HEK293 (cell line): ENCODE data around the gene FER1L5.

ENCODE experiments used
- CTCF ChIA-PET: fragments of 350-600 bp; formaldehyde crosslinking; extraction: SDS; loops from one replicate; lab custom pipeline; 2021; ENCODE audit warnings: antibody characterized with exemption; lab: Yijun Ruan, JAX
- POLR2A ChIA-PET: fragments of 300-600 bp; formaldehyde crosslinking; extraction: SDS; loops from one replicate; lab custom pipeline; 2020; ENCODE audit warnings: antibody characterized with exemption, inconsistent platforms; lab: Yijun Ruan, JAX
- H3K27ac ChIP-seq: fragments of 200-500 bp; sonication (Bioruptor generic); 2 replicates; pipeline ENCODE4 v1.5.1; 2014; ENCODE audit warnings: low read depth, low read length, control low read depth, inconsistent platforms; ENCODE audit errors: extremely low read depth
- H3K36me3 ChIP-seq, 2 experiments: fragments of 200-500 bp in 1 of 2; sonication (Bioruptor generic) in 1 of 2; 1 replicate in 1 of 2; 2 replicates in 1 of 2; pipeline ENCODE4 v1.5.1; 2014 to 2017; ENCODE audit warnings: inconsistent platforms in 2 of 2, low read length in 2 of 2; ENCODE audit not compliant: control insufficient read depth in 2 of 2, insufficient read depth in 1 of 2
- H3K4me1 ChIP-seq: fragments of 200-500 bp; sonication (Bioruptor generic); 2 replicates; pipeline ENCODE4 v1.5.1; 2014; ENCODE audit warnings: mild to moderate bottlenecking, low read length, inconsistent platforms; ENCODE audit not compliant: control insufficient read depth, insufficient read depth
- H3K4me3 ChIP-seq: 2 replicates; pipeline ENCODE4 v1.5.1; 2011; ENCODE audit warnings: low read depth, mild to moderate bottlenecking, control low read depth, low read length, moderate library complexity
- H3K9me3 ChIP-seq: fragments of 200-500 bp; sonication (Bioruptor generic); 2 replicates; pipeline ENCODE4 v1.5.1; 2014; ENCODE audit warnings: low read depth, low read length, inconsistent platforms; ENCODE audit not compliant: control insufficient read depth, insufficient read depth
- GLI2 ChIP-seq: fragments of 450-650 bp; formaldehyde crosslinking; IDR thresholded peaks from 2 replicates; pipeline ENCODE4; 2017; ENCODE audit warnings: missing biosample characterization, missing genetic modification characterization, low read depth, borderline replicate concordance
- GLI4 ChIP-seq: fragments of 450-650 bp; formaldehyde crosslinking; IDR thresholded peaks from 2 replicates; pipeline ENCODE4 v1.5.1; 2016; ENCODE audit warnings: missing biosample characterization, missing genetic modification characterization
- KLF7 ChIP-seq: fragments of 450-650 bp; formaldehyde crosslinking; IDR thresholded peaks from 2 replicates; pipeline ENCODE4 v1.5.1; 2016; ENCODE audit warnings: missing biosample characterization, missing genetic modification characterization, borderline replicate concordance
- MYNN ChIP-seq: fragments of 450-650 bp; formaldehyde crosslinking; IDR thresholded peaks from 2 replicates; pipeline ENCODE4 v1.5.1; 2016; ENCODE audit warnings: missing biosample characterization, missing genetic modification characterization, borderline replicate concordance
- ZBTB1 ChIP-seq: fragments of 450-650 bp; formaldehyde crosslinking; IDR thresholded peaks from 2 replicates; pipeline ENCODE4 v1.5.1; 2016; ENCODE audit warnings: missing biosample characterization, missing genetic modification characterization
- ZBTB21 ChIP-seq: fragments of 450-650 bp; formaldehyde crosslinking; IDR thresholded peaks from 2 replicates; pipeline ENCODE4 v1.5.1; 2017; ENCODE audit warnings: missing biosample characterization, missing genetic modification characterization
- ZBTB48 ChIP-seq: fragments of 450-650 bp; formaldehyde crosslinking; IDR thresholded peaks from 2 replicates; pipeline ENCODE4 v1.5.1; 2016; ENCODE audit warnings: missing biosample characterization, missing genetic modification characterization
- ZFP3 ChIP-seq: fragments of 450-650 bp; formaldehyde crosslinking; IDR thresholded peaks from 2 replicates; pipeline ENCODE4 v1.5.1; 2016; ENCODE audit warnings: low read depth, missing biosample characterization, missing genetic modification characterization
- ZFP37 ChIP-seq: fragments of 450-650 bp; formaldehyde crosslinking; IDR thresholded peaks from 2 replicates; pipeline ENCODE4 v1.5.1; 2016; ENCODE audit warnings: missing biosample characterization, missing genetic modification characterization
- ZFP69B ChIP-seq: fragments of 450-650 bp; formaldehyde crosslinking; IDR thresholded peaks from 2 replicates; pipeline ENCODE4 v1.5.1; 2016; ENCODE audit warnings: missing biosample characterization, missing genetic modification characterization
- ZNF140 ChIP-seq: fragments of 450-650 bp; formaldehyde crosslinking; IDR thresholded peaks from 2 replicates; pipeline ENCODE4 v1.5.1; 2016; ENCODE audit warnings: missing biosample characterization, missing genetic modification characterization
- ZNF175 ChIP-seq: fragments of 450-650 bp; formaldehyde crosslinking; IDR thresholded peaks from 2 replicates; pipeline ENCODE4 v1.5.1; 2016; ENCODE audit warnings: missing biosample characterization, missing genetic modification characterization
- ZNF184 ChIP-seq: fragments of 450-650 bp; IDR thresholded peaks from 2 replicates; pipeline ENCODE4 v1.5.1; 2018; ENCODE audit warnings: missing biosample characterization, mild to moderate bottlenecking, missing genetic modification characterization
- ZNF292 ChIP-seq: fragments of 450-650 bp; formaldehyde crosslinking; IDR thresholded peaks from 2 replicates; pipeline ENCODE4 v1.5.1; 2016; ENCODE audit warnings: low read depth, missing biosample characterization, missing genetic modification characterization, borderline replicate concordance
- ZNF302 ChIP-seq: fragments of 450-650 bp; formaldehyde crosslinking; IDR thresholded peaks from 2 replicates; pipeline ENCODE4 v1.5.1; 2016; ENCODE audit warnings: missing biosample characterization, missing genetic modification characterization, low read depth
- ZNF350 ChIP-seq: fragments of 450-650 bp; formaldehyde crosslinking; IDR thresholded peaks from 2 replicates; pipeline ENCODE4 v1.5.0; 2017; ENCODE audit warnings: missing biosample characterization, mild to moderate bottlenecking, missing genetic modification characterization
- ZNF394 ChIP-seq: fragments of 450-650 bp; formaldehyde crosslinking; IDR thresholded peaks from 2 replicates; pipeline ENCODE4 v1.5.1; 2016; ENCODE audit warnings: missing biosample characterization, missing genetic modification characterization, mild to moderate bottlenecking, moderate library complexity, borderline replicate concordance
- ZNF404 ChIP-seq: fragments of 450-650 bp; formaldehyde crosslinking; IDR thresholded peaks from 2 replicates; pipeline ENCODE4 v1.5.1; 2017; ENCODE audit warnings: missing biosample characterization, missing genetic modification characterization
- ZNF416 ChIP-seq: fragments of 450-650 bp; formaldehyde crosslinking; IDR thresholded peaks from 2 replicates; pipeline ENCODE4 v1.5.1; 2016; ENCODE audit warnings: missing biosample characterization, missing genetic modification characterization
- ZNF521 ChIP-seq: fragments of 450-650 bp; formaldehyde crosslinking; IDR thresholded peaks from 2 replicates; pipeline ENCODE4 v1.5.1; 2017; ENCODE audit warnings: missing biosample characterization, mild to moderate bottlenecking, missing genetic modification characterization
- ZNF555 ChIP-seq: fragments of 450-650 bp; formaldehyde crosslinking; conservative IDR thresholded peaks from 2 replicates; pipeline ENCODE4 v1.5.1; 2017; ENCODE audit warnings: missing biosample characterization, mild to moderate bottlenecking, missing genetic modification characterization, inconsistent platforms
- ZNF561 ChIP-seq: fragments of 450-650 bp; IDR thresholded peaks from 2 replicates; pipeline ENCODE4 v1.5.1; 2018; ENCODE audit warnings: missing biosample characterization, missing genetic modification characterization, borderline replicate concordance
- ZNF621 ChIP-seq: fragments of 450-650 bp; formaldehyde crosslinking; IDR thresholded peaks from 2 replicates; pipeline ENCODE4 v1.5.1; 2017; ENCODE audit warnings: missing biosample characterization, missing genetic modification characterization
- ZNF624 ChIP-seq: fragments of 450-650 bp; formaldehyde crosslinking; IDR thresholded peaks from 2 replicates; pipeline ENCODE4 v1.5.1; 2017; ENCODE audit warnings: missing biosample characterization, missing genetic modification characterization
- ZNF670 ChIP-seq: fragments of 450-650 bp; formaldehyde crosslinking; IDR thresholded peaks from 2 replicates; pipeline ENCODE4 v1.5.1; 2016; ENCODE audit warnings: missing biosample characterization, missing genetic modification characterization, low read depth
- ZNF707 ChIP-seq: fragments of 450-650 bp; formaldehyde crosslinking; IDR thresholded peaks from 2 replicates; pipeline ENCODE4 v1.5.1; 2016; ENCODE audit warnings: missing biosample characterization, missing genetic modification characterization
- ZNF76 ChIP-seq: fragments of 450-650 bp; formaldehyde crosslinking; IDR thresholded peaks from 2 replicates; pipeline ENCODE4; 2016; ENCODE audit warnings: low read depth, missing biosample characterization, missing genetic modification characterization, borderline replicate concordance
- ZNF837 ChIP-seq: fragments of 450-650 bp; formaldehyde crosslinking; IDR thresholded peaks from 2 replicates; pipeline ENCODE4 v1.5.1; 2016; ENCODE audit warnings: missing biosample characterization, missing genetic modification characterization
- ZSCAN23 ChIP-seq: fragments of 450-650 bp; formaldehyde crosslinking; IDR thresholded peaks from 2 replicates; pipeline ENCODE4 v1.5.1; 2016; ENCODE audit warnings: missing biosample characterization, missing genetic modification characterization
- TF ChIP-seq, protein P1 (sequence below): fragments of 450-650 bp; formaldehyde crosslinking; IDR thresholded peaks from 2 replicates; pipeline ENCODE4 v1.5.1; 2017; ENCODE audit warnings: missing biosample characterization, missing genetic modification characterization
- TF ChIP-seq, protein P2 (sequence below): fragments of 450-650 bp; formaldehyde crosslinking; IDR thresholded peaks from 2 replicates; pipeline ENCODE4 v1.5.1; 2016; ENCODE audit warnings: missing biosample characterization, missing genetic modification characterization
- TF ChIP-seq, protein P3 (sequence below): fragments of 450-650 bp; formaldehyde crosslinking; IDR thresholded peaks from 2 replicates; pipeline ENCODE4 v1.5.1; 2016; ENCODE audit warnings: missing biosample characterization, missing genetic modification characterization, borderline replicate concordance

Gene FER1L5

DNA sequence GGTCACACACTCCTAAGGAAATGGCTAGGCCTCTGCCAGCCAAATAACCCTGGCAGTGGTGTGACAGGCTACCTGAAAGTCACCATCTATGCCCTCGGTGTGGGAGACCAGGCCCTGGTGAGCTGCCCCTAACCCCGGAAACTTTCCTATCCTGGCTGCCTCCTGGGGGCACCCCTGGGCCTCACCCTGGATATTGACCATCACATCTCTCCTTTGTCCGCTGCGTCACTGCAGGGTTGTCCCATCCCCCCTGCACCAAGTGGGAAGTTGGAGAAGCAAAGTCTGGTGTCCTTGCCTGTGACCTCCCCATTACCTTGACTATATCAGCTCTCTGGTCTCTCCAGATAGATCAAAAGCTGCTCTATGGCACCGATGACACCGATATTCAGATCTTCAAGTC is 18.8 kb downstream of the FER1L5 start:
- Histone ChIP-seq H3K27ac (no peak overlapping the region), H3K9me3 (no peaks in the 10 kb centered on the region), H3K36me3 (no peaks in the 10 kb centered on the region), H3K4me1 (no peaks in the 10 kb centered on the region), H3K4me3 (no peak overlapping the region)
- ChIA-PET CTCF (no interaction called here), POLR2A (no interaction called here)
- TF ChIP-seq ZNF621 (no peak), ZNF555 (no peak), ZNF350 (tag by site-specific recombination) (no peak), ZBTB1 (tag by site-specific recombination) (no peak), ZFP69B (tag by site-specific recombination) (no peak), MYNN (no peak)
- TF ChIP-seq, protein P1, sequence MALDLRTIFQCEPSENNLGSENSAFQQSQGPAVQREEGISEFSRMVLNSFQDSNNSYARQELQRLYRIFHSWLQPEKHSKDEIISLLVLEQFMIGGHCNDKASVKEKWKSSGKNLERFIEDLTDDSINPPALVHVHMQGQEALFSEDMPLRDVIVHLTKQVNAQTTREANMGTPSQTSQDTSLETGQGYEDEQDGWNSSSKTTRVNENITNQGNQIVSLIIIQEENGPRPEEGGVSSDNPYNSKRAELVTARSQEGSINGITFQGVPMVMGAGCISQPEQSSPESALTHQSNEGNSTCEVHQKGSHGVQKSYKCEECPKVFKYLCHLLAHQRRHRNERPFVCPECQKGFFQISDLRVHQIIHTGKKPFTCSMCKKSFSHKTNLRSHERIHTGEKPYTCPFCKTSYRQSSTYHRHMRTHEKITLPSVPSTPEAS (tag by site-specific recombination): no peak

- Histone ChIP-seq H3K9me3 (no peaks in the 10 kb centered on the region), H3K4me1 (no peaks in the 10 kb centered on the region), H3K27ac (no peak overlapping the region), H3K36me3 (no peaks in the 10 kb centered on the region), H3K4me3 (no peak overlapping the region)
- no peak for TF ChIP-seq ZFP37 (tag by site-specific recombination)
- no peak for TF ChIP-seq ZNF140 (tag by site-specific recombination)
- TF ChIP-seq KLF7: no peak
- no peak for TF ChIP-seq ZSCAN23 (tag by site-specific recombination)
- no peak for TF ChIP-seq ZNF707 (tag by site-specific recombination)
- no peak for TF ChIP-seq ZNF521 (tag by site-specific recombination)
- no peak for TF ChIP-seq ZBTB48 (tag by site-specific recombination)
- no peak for TF ChIP-seq ZNF76 (tag by site-specific recombination)
- no peak for TF ChIP-seq GLI4 (tag by site-specific recombination)
- TF ChIP-seq ZNF555: no peak
- TF ChIP-seq ZFP69B (tag by site-specific recombination): no peak
- no peak for TF ChIP-seq ZNF837 (tag by site-specific recombination)
- TF ChIP-seq ZNF404 (tag by site-specific recombination): no peak
- ChIA-PET CTCF (no interaction called here), POLR2A (no interaction called here)
These were observed 19.8 kb downstream of the FER1L5 start for GRCh38 chr2:96662360-96662759.

DNA sequence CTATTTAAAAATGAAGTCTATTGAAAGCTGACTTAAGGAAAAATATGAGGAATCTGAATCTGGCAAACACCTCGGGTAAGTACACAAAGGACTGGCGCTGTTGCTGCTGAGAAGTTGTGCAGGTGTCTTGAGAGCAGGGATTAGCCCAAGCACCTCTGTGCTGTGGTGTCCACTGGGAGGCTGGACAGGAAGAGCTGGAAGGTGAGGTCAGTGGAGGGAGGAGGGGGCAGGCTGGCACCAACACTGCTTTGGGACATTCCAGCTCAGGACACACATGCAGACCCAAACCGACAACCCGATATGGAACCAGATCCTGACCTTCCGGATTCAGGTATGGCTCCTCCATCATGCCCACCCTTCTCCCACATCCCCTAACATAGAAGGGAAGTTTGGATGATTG is 20.6 kb downstream of the FER1L5 start:
- no peak overlapping the region for H3K4me3 ChIP-seq
- no peaks in the 10 kb centered on the region for H3K36me3 ChIP-seq
- H3K4me1 ChIP-seq: no peaks in the 10 kb centered on the region
- no peaks in the 10 kb centered on the region for H3K9me3 ChIP-seq
- no peak overlapping the region for H3K27ac ChIP-seq
- ChIA-PET CTCF (no interaction called here), POLR2A (interaction anchor here (0.6 kb wide), 1 partner anchor 25 kb away, joined by 5 read pairs; the partner anchor contains the start of gene KANSL3)
- TF ChIP-seq GLI2 (no peak), ZNF76 (tag by site-specific recombination) (no peak), ZNF561 (tag by site-specific recombination) (no peak), ZNF624 (tag by site-specific recombination) (no peak), ZNF394 (tag by site-specific recombination) (no peak), ZNF184 (tag by site-specific recombination) (no peak), ZNF302 (tag by site-specific recombination) (no peak), ZBTB21 (no peak), ZNF670 (tag by site-specific recombination) (no peak), ZNF292 (tag by site-specific recombination) (no peak), ZNF175 (tag by site-specific recombination) (no peak), ZFP3 (no peak), ZNF416 (tag by site-specific recombination) (no peak)
- TF ChIP-seq, protein P2, sequence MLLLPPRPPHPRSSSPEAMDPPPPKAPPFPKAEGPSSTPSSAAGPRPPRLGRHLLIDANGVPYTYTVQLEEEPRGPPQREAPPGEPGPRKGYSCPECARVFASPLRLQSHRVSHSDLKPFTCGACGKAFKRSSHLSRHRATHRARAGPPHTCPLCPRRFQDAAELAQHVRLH (tag by site-specific recombination): no peak
- TF ChIP-seq, protein P3, sequence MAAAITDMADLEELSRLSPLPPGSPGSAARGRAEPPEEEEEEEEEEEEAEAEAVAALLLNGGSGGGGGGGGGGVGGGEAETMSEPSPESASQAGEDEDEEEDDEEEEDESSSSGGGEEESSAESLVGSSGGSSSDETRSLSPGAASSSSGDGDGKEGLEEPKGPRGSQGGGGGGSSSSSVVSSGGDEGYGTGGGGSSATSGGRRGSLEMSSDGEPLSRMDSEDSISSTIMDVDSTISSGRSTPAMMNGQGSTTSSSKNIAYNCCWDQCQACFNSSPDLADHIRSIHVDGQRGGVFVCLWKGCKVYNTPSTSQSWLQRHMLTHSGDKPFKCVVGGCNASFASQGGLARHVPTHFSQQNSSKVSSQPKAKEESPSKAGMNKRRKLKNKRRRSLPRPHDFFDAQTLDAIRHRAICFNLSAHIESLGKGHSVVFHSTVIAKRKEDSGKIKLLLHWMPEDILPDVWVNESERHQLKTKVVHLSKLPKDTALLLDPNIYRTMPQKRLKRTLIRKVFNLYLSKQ (tag by site-specific recombination): no peak
